Measurements from ENCODE around the gene MGRN1. TPM values are rescaled to one million over a fixed set of nuclear protein-coding genes. Genes with fewer than 3 reads are reported as not detected.
A peak's percentile ranks its signal among the peaks of the same experiment; 100 is the strongest.

Gene MGRN1
- total and polyA plus RNA-seq, 2 of the 13 experiments (the other 11 are each of a cell fraction or from before 2014, with no cell fraction given): 11.9 to 12.6 TPM

GRCh38 chr16:4663777-4664465 lies 39.3 kb downstream of the MGRN1 start (continued):
- TF ChIP-seq ZBED4 (CRISPR knock-in tag; IDR thresholded peaks at IDR 0.05; ENCODE audit: borderline replicate concordance) (peak; percentile 86), ZNF468 (CRISPR knock-in tag; IDR thresholded peaks at IDR 0.05) (no peak; the same call in 1 of the 2 replicates), ZNF550 (CRISPR knock-in tag; IDR thresholded peaks at IDR 0.05; ENCODE audit: borderline replicate concordance) (no peak), ZNF329 (CRISPR knock-in tag; IDR thresholded peaks at IDR 0.05; ENCODE audit: low read depth) (peak; percentile 84; the same call in 1 of the 2 replicates), ZNF572 (CRISPR knock-in tag; IDR thresholded peaks at IDR 0.05) (0 out of 2 replicates have a peak, but pooled peaks have one; percentile 86), CBX5 (CRISPR knock-in tag; IDR thresholded peaks at IDR 0.05; ENCODE audit: borderline replicate concordance) (no peak; the same call in 1 of the 2 replicates), STAT6 (CRISPR knock-in tag; IDR thresholded peaks at IDR 0.05; ENCODE audit: borderline replicate concordance) (peak; percentile 57; the same call in 1 of the 2 replicates), GRHL1 (CRISPR knock-in tag; conservative IDR thresholded peaks at IDR 0.05) (no peak), ZNF142 (CRISPR knock-in tag; IDR thresholded peaks at IDR 0.05) (peak; percentile 72; the same call in 1 of the 2 replicates), PRMT3 (CRISPR knock-in tag; IDR thresholded peaks at IDR 0.05; ENCODE audit: borderline replicate concordance, low read depth) (peak; percentile 93; the same call in 1 of the 2 replicates), ZNF30 (CRISPR knock-in tag; IDR thresholded peaks at IDR 0.05) (peak; percentile 90; the same call in 1 of the 2 replicates)

Data from HepG2 (cell line).